Stimulated activated CD4-positive, alpha-beta T cell treated with anti-CD3 and anti-CD28 coated beads, TNF-alpha, amount 100 ng/mL, for 4 hours (primary cell): ENCODE results near the gene XG.

Experiments used
- DNase-seq, 3 experiments: peaks; one replicate each; pipeline ENCODE4 v3.0.0-alpha.2; 2020; ENCODE audit warnings: low read depth in 3 of 3

The XG gene

DNA sequence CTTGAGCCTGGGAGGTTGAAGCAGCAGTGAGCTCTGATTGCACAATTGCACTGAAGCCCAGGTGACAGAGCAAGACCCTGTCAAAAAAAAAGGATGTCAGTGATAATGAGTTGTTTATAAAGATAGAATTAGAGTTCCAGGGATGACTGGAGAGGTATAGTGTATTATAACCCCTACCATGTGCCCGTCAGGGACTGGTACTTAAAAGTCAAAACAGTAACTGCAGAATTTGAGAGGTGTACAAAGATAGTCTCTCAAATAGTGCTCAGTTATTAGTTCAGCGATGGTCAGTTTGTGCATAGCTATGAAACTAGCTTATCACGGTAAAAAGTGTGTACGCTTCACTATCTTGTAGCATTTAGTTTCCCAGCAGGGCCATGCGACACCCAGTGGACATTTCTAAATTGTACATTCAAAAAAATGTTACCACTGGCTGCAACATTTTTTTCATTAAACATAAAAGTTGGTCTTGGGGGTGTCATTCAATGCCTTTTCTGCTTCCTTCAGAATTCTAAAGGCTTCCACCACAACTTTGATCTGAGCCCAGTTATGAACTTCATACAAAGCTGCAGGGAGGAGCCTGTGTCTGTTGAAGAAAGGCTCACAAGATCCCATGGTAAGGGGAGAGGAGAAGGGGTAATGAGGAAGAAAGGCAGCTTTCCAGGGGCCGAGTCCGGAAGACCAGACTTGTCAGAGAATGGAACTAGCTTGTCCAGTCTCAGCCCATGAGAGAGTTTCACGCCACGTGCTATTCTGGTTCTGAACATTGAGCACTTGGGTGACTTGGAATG, 67.7 kb downstream of the XG start:
- no peak for DNase-seq

DNA sequence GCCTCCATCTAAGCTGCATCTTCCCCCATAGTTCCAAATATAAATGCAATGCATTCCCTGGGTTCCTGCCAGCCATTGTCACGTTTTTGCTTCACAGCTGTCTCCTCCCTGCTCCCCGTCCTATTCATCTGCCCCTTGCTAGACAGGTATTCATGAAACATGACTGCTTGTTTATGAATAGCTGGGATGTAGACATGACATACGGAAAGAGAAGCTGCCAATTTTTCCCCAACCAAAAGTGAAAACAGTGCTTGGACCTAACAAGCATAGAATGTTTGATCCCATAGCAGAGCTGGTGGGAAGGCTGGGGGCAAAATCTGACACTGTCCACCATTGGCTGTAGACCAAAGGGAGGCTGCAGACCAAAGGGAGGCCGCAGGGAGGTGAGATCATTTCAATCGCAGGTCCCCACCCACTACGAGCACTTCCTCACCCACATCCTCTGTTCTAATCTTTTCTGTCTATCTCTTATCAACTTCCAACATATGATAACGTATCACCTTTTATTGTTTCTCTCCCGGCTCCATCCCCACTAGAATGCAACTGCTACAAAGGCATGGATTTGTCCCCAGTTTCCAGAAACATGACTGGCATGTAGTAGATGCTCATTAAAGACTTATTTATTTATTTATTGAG, 68.4 kb downstream of the XG start:
- DNase-seq: no peak

DNA sequence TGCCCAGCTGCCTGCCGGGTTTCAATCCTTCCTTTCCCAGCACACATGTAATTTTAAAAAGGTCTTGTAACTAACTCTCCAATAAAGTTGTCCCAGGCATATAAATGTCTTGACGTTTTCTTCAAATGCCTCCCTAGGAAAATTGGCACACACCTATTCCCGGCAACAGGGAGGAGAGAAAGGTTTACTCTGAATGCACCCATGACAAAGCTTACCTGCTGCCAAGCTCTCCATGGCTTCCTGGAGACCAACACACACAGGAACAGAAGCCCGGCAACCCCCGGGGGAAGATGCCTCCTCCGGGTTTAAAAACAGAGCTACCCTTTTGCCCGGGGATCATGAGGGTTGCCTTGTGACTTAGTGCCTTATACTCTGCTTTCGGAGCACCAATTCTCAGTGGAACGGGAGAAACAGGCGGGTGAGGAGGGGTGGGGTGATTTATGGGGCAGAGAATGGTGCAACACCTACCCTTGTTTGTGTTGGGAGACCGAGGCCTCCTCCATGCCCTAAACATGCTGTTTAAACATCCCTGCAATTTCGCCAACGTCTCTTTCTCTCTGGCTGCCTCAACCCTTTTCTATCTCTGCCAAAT, 72.1 kb downstream of the XG start:
- no peak for DNase-seq

DNA sequence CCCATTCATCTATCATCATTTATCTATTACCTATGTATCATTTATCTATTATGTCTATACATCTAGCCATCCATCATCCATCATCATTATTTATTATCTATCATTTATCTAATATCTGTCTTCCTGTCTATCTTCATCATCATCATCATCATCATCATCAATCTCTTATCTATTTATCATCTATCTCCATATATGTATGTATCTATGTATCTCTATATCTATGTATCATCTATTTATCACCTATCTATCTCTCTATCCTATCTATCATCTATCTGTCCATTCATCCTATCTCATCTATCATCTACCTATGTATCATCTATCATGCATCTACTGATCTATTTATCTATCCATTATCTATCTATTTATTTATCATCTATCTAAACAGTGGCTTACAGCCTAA, 73.0 kb downstream of the XG start:
- DNase-seq: no peak

DNA sequence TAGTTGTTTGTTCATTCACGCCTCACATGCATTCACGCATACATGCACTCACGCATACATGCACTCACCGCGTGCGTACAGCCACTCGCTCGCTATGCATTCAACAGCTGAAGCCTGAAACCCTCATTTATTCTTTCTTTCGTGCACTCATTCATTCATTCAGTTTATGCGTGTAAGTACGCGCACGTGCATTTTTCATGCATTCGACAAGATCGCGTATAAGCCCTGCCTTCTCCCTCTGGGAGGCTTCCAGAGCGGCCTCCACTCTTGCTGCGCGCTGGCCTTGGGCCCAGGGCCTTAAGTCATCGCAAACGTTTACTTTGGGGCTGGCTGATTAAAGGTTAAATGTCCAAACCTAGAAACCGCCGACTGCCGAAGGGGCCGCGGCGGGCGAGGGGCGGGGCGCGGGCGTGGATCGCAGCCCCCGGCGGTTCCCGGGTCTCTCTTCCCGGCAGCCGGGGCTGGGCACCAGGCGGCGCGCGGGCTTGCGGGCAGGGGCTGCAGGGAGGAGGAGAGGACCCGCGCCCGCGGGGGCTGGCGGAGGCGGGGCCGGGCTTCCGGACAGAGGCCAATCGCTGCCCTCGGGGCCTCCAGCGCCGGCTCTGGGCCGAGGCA, 76.6 kb downstream of the XG start, which contains the start of gene GYG2:
Gene GYG2, plus strand, starts transcription at position 587 of the 615 bp plus-strand sequence. CDS start 1,259 bp downstream, outside the sequence.
- no peak for DNase-seq

DNA sequence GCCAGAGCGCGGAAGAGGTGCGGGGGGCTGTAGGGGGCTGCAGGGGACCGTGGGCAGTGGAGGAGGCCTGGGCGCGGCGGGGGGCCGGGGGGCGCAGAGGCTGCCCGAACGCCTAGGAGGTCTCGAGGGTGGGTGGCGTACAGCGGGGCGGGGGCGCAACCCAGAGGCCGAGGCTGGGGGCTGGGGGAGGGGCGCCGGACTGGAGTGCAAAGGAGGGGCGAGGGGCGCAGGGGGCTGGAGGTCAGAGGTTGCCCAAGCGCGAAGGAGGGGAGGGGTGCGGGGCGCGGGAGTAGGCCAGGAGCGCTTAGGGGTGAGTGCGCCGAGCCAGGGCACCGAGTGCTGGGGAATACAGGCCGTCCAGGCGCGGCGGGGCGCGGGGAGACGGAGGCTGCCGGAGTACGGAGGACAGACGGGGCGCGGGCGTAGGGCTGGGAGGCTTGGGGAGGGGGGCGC, 77.1 kb downstream of the XG start:
- DNase-seq: no peak

DNA sequence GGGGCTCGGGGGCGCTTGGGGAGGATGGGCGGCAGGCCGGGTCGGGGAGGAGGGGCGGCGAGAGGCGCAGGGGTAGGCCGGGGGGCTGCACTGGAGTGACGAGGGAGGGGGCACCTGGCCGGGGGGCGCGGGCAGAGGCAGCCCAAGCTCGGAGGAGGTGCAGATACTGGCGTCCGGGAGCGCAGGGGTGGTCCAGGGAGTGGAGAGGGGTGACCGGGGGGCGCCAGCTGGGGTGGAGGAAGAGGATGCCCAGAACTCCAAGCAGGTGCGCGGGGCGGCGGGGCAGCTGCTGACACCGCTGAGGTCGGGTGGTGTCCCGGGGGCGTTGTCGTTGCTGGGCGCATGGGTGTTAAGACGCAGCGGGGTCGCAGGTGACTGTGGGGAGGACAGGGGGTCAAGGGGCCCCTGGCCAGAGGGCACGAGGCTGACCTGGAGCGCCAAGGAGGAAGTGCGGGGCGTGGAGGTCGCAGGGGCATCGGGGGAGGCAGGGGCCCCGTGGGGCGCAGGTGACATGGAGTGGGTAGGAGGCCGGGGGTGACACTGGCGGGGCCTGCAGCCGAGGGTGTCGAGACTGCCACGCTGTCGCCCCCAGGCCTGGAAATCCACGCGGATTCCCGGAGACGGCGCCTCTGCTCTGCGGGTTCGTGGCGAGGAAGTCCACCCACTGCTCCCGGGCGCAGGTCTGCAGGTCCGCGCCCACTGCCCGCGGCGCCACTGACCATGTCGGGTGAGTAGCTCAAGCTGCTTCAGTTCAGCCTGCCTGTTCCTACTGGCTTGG, 77.8 kb downstream of the XG start:
- DNase-seq: no peak

DNA sequence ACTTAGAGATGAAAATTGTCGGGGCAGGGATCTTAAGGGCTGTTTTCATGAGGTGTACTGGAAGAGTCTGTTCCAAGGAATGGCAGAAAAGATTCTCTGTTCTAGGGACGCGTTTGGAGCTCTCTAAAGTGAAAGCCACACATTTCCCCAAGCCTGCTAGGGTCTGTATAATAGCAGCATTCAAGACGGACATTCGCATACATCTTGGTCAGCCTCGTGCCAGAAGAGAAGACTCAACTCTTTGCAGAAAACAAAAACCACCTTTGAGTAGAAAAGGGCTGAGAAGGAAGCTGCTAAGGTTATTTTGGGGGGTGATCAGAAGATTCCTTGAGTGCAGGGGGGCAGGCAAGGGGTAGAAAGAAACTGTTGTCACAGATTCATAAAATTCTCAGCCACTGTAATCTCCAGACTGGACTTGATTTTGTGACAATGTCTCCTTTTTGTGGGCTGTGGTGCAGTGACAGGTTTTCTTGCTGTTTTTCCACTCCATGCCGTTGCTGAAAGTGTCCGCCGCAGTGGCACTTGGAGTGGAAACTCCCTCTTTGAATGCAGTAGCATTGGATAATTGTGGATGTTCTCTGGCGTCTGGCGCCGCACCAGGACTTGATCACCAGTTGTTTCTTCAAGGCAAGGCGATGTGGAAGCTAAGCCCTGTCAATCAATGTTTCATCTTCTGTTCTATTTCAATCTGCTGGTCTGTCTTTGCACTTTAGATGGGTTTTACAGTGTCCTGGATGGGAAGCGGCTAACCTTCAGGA, 79.8 kb downstream of the XG start:
- DNase-seq: no peak

DNA sequence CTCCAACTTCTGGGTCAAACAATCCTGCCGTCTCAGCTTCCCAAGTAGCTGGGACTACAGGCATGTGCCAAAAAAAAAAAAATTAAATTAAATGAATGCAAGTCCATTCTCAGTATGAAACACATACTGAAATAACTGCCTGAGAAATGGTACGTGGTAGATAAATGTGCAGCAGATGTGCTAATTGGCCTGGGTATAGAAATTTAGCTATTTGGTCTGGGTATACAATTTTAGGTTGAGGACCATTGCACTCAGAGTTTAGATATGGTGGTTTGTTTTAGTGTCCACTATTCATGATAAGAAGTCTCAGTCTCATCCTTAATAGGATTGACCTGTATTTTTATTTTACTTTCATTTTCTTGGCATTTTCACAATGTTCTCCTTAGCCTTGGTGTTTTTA, 86.1 kb downstream of the XG start:
- DNase-seq: no peak

DNA sequence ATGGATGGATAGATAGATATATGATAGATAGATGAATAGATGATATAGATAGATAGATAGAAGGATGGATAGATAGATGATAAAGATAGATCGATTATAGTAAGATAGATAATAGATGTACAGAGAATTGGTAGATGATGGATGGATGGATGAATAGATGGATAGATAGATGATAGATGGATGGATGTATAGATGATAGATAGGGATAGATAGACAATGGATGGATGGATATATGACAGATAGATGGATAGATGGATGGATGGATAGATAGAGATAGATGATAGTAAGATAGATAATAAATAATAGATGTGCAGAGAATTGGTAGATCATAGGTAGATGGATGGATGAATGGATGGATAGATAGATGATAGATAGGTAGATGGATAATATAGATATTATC, 89.1 kb downstream of the XG start:
- no peak for DNase-seq

DNA sequence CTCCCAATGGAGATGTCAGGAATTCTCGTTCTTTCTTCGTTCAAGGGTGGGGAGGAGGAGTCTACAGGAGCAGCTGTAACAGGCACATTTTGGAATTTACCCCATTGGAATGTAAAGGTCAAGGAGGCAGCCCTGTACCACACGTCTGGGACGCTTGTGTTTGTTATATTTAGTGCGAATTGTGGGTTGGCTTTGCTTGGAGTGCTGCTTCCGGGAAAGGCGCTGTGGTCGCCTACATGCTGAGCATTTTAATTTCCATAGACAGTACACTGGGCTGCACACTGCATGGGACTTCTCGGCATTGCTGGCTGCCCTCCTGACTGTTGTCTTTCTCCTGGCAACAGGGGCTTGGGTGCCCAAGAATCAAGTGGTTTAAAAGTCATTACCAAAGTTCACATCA, 89.7 kb downstream of the XG start:
- no peak for DNase-seq

DNA sequence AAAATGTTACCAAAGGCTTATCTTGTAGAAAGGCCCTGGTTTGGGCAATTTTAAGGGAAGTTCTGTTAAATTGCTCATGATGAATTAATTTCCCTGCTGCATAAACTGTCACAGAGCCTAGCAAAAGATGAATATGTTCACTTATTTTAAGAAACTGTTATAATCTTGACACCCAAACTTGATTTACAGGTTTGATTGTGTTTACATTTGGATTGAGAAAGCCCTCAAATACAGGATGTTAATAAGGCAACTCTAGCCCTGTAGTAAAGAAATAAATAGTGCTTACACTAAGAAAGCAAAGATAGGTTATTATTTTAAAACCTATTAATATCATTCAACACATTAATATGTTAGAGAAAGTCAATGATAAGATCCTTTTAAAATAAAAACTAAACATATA, 95.2 kb downstream of the XG start:
- DNase-seq: no peak

DNA sequence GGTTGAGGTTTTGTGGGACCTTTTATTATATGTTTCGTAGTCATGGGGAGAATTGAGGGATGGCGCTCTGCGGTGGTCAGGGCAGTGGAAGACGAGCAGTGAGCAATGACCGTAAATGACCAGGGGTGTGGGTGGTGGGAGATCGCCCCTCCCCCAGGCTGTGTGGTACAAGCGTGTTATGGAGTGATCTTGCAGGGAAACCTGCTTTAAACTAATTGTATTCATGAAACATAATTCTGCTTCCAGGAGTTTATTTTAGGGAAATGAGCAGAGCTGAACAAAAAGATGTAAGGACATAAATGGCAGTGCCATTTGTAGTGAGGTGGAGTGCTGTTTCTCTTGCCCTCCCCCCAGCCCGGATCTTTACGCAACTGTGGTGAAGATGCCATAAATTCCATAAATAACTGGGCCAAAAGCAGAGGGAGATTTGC, 97.0 kb downstream of the XG start:
- DNase-seq: no peak

DNA sequence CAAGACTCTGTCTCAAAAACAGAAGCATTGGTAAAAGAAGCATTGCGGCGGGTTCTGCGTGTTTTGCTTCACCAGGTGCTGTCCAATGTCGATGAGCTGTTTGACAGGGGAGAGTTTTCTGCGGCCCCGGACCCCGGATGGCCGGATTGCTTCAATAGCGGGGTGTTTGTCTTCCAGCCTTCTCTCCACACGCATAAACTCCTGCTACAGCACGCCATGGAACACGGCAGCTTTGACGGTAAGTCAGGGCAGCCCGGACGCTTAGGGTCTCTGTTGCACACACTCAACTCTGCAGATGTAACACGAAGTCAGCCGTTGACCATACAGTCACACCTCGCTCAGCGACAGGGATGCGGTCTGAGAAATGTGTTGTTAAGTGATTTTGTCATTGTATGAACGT, 103.1 kb downstream of the XG start:
- no peak for DNase-seq

DNA sequence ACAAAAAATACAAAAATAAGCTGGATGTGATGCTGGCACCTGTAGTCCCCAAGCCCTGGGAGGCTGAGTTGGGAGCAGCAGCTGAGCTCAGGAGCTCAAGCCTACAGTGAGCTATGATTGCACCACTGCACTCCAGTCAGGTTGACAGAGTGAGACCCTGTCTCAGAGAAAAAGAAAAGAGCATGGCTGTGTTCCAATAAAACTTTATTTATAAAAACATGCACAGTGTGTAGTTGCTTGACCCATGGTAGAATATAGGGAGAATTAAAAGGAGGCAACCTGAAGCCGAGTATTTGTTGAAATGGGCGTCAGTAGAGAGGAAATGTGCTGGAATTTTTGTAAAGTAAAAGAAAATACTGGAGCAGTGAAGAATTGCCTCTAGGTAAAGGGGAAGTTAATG, 103.9 kb downstream of the XG start:
- DNase-seq: no peak

DNA sequence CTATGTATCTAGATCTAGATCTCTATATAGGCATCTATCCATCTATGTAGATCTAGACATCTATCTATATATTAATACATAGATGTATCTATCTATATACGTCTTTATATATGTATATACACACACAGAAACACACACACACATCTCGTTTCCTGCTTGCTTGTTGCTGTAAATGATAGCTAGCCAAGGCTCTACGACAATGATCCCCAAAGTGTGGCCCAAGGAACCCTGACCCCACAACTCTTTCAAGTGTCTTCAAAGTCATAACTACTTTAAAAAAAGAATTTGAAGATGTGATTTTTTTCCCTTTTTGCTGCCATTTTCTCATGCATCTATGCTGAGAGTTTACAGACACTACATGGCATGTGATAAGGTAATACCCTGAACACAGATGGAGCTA, 105.7 kb downstream of the XG start:
- no peak for DNase-seq

DNA sequence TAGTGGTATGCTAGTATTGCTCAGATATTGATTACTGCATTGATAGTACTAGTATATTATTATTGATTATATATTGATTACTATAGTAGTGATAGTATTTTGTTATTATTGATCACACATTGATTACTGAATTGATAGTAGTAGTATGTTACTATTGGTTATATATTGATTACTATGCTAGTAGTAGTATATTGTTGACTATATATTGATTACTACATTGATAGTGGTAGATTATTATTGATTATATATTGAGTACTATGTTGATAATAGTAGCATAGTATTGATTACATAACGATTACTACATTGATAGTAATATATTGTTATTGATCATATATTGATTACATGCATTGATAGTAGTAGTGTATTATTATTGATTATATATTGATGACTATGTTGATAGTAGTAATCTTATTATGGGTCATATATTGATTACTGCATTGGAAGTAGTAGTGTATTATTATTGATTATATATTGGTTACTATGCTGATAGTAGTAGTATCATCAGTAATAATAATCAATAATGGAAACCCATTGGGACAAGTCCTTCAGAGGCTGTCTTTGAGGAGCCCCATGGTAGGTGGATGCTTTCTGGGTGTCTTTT, 107.5 kb downstream of the XG start:
- DNase-seq: no peak

DNA sequence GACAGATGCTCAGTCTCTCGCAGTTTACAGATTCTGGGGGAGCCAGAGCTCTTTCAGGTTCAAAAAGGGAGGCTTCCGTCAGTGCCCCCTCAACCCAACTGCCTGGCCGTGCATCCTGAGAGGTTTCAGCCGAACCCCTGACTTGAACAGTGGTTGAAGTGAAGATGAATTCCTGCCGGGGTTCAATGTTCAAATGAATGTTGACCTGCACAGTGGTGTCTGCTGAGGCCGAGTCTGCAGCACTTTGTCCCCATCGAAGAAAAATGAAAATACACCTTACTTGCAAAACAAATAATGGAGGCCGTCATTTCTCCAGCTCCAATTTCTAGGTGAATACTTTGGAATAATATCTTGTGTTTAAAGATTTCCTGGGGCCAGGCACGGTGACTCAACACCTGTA, 110.6 kb downstream of the XG start:
- no peak for DNase-seq

DNA sequence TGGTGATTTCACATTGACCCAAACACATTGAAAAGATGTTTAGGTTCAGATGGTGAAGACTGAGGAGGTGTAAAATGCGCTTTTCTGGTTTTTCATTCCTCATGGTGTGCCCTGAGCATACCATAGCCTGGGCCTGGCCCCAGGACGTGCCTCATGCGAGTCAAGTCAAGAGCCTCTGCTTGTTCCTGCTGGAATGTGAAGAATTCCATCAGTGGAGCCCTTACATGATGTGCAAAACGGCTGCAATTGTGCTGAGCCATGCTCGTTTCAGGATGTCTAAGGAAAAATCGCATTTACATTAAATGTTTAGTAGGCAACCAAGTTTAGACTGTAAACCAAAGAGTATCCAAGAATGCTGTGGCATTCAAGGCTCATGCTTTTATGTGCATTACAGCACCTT, 111.8 kb downstream of the XG start:
- no peak for DNase-seq
